Epidermal melanocyte (primary cell): ENCODE data around the gene KRTAP29-1.
"Not testable (repeated sequence)": the region's sequence is repeated elsewhere in the genome, so short reads cannot be mapped to it uniquely, and the experiment has no call there.

Source experiments
- DNase-seq: peaks from one replicate; pipeline ENCODE4 v3.0.0; 2011; ENCODE audit warnings: low spot score; ENCODE audit not compliant: insufficient read length

KRTAP29-1 gene, protein sequence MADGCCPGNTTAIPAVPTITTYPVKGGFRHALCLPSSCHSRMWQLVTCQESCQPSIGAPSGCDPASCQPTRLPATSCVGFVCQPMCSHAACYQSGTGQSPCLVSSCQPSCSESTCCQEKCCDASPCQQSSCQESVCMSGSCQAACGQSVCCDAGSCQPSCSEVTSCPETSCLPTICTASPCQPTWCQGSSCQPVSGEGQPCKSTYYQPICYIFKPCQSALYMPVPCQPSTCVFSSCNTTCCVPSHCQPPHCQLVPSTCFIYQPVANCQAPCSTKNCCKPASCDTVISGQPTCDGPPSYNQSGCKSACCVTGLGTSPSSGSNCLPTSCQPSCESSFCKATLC

DNA sequence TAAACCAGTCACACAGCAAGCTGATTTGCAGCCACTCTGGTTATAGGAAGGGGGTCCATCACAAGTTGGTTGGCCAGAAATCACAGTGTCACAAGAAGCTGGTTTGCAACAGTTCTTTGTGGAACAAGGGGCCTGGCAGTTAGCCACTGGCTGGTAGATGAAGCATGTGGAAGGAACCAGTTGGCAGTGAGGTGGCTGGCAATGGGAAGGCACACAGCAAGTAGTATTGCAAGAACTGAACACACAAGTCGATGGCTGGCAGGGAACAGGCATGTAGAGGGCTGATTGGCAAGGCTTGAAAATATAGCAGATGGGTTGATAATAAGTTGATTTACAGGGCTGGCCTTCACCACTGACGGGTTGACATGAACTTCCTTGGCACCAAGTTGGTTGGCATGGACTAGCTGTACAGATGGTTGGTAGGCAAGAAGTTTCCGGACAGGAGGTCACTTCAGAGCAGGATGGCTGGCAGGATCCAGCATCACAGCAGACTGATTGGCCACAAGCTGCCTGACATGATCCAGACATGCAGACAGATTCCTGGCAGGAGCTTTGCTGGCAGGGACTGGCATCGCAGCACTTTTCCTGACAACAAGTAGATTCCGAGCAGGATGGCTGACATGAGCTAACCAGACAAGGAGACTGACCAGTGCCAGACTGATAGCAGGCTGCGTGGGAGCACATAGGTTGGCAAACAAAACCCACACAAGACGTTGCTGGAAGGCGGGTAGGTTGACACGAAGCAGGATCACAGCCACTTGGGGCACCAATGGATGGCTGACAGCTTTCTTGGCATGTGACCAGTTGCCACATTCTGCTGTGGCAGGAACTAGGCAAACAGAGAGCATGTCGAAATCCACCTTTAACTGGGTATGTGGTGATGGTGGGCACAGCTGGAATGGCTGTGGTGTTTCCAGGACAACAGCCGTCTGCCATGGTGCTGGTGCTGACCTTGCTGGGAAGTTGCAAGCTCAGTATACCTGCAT is at the start of gene KRTAP29-1:
TSS of gene KRTAP29-1 (minus strand) at position 936 of the 986 bp plus-strand sequence. CDS start at position 936, 0 bp downstream.
- no peak for DNase-seq

DNA sequence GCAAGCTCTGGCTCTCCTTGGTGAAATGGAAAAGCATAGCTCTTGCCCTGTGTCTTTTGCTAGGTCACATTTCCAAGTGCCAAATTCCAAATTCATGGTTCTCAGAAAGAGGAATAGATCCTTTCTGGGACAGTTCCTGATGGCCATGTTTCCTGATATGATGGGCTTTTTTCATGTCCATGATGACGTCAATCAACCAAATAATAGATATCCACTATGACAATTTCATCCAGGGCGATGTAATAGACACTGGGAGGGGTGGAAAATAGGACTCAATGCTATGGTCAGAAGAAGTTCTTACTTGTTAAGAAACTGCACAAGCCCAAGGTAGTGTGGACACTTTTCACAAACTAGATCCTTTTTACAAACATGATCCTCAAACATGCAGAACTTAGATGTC is 48.5 kb upstream of the KRTAP29-1 start:
- DNase-seq: no peak

DNA sequence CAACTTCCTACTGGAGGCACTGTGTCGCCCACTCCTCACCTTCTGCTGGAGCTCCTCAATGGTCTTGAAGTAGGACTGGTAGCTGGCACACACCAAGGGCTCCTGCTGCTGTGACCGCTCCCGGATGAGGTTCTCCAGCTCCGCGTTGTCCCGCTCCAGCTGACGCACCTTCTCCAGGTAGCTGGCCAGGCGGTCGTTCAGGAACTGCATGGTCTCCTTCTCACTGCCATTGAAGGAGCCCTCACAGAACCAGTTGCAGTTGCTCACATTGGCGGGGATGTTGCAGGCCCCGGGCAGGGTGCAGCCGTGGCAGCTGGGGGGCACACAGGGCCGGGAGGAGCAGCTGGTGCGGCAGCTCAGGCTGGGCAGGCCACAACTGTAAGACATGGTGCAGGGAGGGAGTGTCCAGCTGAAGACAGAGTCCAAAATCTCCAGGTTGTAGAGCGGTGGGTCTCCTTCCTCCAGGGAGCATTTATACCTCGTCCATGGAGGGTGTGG is 47.8 kb upstream of the KRTAP29-1 start, which contains the start of gene KRT33A:
TSS of gene KRT33A (minus strand) at position 448 of the 498 bp plus-strand sequence. CDS start at position 387, 61 bp downstream.
- not testable (repeated sequence) for DNase-seq

DNA sequence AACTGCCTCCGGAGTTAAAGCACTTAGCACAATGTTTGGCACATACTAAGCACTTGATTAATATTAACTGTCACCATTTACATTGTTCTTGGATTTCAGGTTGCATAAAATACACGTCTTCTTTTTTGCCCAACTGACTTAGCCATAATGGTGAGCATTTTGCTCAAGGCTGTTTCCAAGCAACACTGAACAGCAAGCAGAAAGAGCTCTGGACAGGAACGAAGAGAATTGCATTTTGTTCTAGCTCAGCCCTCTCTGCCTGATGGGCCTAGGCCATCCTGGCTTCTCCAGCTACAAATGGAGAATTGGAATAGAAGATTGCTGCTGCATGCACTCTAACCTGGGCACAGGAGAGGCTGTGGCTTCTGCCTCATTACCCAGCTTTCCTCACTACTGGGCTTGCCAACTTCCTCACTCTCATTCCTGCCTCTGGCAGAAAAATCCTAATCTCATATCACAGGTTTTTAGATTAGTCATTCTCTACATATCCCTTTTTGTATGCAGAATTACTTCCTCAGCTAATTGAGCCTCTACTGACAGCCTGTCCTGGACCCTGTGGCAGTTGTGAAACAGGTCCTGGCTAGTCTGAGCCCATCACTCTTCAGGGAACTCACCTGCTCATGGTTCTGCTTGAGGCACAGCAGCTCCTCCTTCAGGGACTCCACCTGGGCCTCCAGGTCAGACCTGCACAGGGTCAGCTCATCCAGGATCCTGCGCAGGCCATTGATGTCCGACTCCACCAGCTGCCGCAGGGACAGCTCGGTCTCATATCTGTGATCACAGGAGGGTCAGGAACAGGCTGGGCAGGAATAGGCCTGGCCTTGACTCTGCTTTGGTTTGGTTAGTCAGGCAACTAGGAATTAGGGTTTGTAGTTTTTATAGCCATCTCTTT is 45.5 kb upstream of the KRTAP29-1 start:
- DNase-seq: no peak

DNA sequence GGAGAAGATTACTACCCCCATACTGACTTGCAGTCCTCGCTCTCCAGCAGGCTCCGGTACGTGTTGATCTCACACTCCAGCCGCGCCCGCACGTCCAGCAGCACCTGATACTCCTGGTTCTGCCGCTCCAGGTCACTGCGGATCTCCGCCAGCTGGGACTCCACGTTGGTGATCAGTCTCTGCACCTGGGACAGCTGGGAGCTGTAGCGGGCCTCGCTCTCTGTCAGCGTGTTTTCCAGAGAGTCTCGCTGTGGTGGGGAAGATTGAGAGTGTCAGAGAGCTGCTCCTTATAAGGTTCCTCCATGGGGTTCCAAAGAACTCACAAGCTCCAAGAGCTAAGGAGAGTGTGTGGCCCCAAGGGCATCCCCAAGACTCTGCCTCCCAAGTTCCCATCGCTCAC is 43.8 kb upstream of the KRTAP29-1 start:
- not testable (repeated sequence) for DNase-seq

DNA sequence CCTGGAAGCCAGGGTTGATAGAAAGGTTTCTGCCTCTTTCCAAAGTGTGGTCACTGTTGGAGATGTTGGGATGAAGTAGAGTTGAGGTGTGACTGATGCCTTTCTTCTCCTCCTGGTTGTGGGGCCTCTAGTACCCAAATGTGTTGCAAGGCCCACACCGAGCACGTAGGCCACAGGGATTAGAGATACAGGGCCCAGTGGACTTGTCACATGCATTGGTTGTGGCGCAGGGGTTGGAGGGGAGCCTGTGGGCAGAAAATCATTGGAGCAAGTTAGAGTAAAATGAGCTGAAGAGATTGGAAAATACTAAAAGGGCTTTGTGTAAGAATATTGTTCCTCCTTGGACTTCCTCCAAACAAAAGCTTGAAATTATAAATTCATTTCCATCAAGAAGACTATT is 43.3 kb upstream of the KRTAP29-1 start:
- DNase-seq: no peak

DNA sequence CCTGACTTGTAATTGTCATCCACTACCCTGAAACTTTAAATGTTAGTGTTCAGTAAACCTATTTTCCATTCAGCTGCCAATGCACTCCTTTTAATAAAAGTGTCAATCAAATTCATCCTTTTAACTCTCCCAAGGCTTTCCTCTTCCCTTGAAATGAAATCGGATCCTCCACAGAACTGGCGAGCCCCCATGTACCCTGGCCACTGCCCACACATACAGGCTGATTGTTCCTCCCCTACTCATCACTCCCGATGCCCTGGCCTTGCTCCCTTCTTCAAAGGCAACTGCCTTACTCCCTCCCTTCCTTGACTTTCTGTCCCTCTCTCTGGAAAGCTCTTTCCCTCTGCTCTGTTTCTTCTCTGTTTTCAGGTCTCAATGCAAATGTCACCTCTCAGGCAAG is 40.4 kb upstream of the KRTAP29-1 start:
- DNase-seq: no peak

DNA sequence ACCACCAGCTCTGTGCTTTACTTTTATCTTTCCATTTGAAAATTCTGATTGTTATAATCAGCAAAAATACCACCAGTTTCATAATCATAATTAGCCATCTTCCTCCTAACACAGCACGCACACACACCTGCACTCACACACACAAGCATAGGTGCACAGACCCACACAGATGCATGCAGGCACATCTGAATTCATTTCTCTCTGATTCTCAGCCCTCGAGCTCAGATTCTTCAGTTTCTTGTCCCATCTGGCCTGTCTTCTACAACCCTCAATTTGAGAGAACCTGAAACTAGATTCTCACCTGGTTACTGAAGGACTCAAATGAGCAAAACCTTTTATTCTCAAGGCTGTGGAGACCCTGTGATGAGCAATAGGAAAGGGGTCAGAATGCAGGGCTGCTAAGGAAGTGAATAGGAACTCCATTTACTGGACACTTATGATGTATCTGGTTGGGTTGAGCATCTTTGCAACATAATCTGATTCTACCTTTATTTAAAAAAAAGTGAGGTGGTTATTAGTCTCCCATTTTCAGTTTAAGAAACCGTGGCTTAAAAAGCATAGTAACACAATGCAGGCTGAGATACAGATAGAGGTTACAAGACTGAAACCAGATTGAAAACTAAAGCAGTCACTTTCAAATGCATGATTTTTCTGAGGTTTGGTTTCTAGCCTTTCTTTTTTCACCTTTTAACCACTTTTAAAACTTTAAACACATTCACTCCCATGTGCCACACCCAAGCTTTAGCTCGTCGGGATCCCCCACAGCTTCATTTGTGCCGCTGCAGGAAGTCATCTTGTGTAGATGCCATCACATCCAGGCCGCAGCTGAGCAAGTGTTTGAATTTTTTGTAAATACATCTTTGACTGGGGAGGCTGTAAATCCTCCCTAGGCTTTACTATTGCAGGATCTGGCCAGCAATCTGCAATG is 38.5 kb upstream of the KRTAP29-1 start:
- DNase-seq: no peak

DNA sequence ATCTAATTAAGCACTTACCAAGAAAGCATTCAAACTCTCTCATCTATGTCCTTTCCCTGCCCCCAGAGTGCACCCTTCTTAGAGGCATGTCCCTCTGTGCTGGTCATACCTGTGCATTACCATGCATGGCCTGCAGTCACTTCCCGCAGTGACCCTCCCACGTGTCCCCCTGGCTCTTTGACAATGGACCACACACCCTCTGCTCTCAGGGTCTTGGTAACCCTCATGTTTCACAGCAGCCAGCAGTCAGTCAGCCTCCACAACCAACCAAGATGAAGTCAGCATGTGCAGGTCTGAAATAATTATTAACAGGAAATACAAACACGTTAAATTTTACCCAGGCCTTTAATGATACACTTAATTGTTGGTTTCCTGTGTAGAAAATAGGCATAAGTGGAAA is 37.8 kb upstream of the KRTAP29-1 start:
- no peak for DNase-seq

DNA sequence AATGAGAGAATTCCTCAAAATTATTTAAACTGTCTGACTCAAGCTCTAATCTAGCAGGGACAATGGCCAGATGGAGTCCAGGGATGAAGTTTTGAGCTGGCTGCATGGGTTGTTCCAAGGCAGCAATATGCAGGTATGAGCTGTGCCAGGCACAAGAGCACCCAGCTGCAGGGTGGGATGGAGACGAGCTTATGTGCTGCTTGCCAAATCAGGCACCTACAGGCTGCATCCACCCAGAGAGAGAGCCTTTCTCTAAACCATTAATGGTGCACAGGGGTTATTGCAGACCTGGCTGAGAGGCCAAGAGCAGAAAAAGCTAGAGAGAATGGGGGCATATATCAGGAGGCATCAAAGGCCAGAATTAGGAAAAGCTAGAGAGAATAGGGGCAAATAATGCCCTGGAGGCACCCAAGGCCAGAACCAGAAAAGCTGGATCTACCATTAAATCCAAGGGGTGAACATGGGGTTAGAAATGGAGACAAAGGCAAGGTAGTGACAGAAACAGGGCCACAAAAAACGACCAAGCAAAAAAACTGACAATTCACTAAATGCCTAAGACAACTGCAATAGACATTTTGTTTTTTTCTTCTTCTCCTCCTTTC is 37.0 kb upstream of the KRTAP29-1 start:
- DNase-seq: no peak

DNA sequence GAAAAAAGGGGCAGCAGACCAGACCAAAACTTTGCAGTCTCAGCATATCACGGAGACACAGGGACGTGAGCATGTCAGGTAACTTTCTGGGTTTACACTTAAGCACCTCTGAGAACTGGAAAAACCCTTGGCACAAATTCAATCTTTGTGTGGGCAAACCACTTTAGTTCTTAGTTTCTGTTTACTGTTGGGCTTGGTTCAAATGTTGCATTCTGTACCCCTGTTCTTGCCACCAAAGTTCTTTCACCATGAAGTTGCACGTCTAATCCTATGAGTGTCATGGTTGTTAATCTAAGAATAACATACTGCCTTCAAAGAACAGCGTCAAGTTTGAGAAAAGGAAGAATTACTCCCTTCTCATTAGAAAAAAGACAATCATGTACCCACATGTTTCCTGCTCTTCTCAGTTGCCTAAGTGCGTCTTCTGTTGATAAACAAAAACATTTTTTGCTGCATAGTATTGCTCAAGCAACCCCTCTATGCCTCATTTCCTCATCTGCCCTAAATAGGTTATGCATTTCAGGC is 36.4 kb upstream of the KRTAP29-1 start:
- no peak for DNase-seq

DNA sequence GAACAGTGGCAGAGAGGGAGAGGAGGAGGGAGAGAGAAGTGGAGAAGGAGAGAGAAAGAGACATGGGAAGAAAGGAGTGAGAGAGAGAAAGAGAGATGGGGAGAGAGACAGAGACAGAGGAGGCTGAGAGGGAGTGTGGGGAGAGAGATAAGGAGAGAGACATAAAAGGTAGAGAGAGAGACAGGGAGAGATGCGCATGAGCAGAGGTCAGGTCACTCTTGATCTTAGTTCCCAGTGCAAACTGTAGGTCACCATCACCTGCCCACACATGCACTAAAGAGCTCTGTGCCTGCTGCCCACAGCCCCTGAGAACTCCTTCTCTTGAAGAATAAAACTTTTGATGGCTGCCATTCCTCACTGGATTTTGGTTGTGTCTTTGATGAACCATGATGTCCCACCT is 33.1 kb upstream of the KRTAP29-1 start:
- DNase-seq: no peak

DNA sequence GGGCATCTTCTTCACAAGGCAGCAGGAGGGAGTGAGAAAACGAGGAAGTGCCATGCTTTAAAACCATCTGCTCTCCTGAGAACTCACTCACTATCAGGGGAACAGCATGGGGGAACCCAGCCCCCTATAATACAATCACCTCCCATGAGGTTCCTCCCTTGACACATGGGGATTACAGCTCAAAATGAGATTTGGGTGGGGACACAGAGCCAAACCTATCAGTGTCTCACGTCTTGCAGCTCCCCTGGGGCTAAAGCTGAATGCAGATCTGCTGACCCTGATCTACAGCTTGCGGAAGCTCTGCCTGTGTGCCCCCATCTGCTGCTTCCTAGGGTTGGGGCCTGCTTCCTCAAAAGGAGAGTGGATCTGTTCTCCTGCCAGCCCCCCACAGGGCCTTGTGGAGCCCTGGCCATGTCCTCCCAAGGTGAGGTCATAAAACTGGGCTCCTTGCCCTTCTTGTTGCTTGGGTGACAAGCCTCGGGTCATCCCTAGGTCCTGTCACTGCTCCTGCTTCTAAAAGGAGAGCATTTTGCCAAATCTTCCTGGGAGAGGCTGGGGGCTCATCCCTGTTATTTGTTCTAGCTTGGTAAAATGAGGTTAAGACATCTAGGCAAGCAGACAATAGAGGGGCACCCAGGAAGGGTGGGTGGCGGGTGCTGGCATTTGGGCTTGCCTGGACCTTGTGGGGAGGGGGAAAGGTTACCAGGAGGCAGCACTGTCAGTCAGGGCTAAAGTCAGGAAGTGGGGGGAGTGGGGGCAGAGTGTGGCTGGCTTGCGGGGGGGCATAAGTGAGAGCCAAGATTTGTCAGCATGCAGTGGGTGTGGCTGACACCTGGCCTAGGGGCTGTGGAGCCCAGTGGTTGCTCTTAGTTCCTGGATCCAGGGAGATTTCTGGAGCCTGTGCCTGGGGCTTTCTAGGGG is 32.0 kb upstream of the KRTAP29-1 start:
- DNase-seq: no peak

DNA sequence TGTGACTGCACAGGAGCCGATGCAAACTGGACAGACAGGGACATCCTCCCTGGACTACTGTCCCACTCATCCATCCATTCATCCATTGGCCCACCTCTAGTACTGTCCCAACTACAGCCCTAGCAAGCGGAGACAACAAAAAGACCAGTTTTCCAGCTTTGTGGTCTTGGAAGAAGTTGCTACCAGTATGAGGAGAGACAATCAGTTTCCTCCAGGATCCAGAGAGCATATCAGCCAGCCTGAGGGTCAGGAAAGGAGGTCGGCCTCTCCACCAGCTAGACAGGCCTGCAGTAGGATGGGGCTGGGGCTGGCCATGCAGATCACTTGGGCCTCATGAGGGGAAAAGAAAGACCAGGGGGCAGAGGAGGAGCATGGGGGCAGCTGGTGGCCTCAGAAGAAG is 31.2 kb upstream of the KRTAP29-1 start:
- DNase-seq: no peak

DNA sequence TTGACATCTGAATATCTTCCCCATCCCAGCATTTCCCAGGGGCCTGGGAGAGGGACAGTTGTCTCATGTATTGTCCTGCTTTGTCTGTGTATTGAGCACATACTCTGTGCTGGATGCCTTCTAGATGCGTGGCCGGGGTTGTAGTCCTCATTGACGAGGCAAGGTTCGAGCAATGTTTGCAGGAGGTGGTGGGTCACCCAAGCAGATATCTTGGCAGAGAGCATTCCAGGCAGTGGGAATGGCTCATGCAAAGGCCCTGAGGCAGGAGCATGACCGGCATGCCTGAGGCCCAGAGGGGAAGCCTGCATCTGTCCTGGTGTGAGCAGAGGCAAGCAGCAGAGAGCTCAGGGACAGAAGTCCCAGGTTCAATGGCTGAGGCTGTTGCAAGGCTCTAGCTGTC is 30.4 kb upstream of the KRTAP29-1 start:
- DNase-seq: no peak

DNA sequence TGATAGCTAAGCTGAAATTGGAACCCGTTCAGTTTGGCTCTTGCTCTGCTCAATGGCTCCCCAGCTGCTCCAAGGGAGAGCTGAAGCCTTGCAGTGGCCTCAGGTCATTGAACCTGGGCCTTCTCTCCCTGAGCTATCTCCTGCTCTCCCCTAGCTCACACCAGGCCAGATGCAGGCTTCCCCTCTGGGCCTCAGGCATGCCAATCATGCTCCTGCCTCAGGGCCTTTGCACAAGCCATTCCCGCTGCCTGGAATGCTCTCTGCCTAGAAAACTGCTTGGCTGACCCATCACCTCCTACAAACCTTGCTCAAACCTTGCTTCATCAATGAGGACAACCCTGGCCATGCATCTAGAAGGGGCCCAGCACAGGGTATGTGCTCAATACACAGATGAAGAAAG is 29.6 kb upstream of the KRTAP29-1 start:
- DNase-seq: no peak

DNA sequence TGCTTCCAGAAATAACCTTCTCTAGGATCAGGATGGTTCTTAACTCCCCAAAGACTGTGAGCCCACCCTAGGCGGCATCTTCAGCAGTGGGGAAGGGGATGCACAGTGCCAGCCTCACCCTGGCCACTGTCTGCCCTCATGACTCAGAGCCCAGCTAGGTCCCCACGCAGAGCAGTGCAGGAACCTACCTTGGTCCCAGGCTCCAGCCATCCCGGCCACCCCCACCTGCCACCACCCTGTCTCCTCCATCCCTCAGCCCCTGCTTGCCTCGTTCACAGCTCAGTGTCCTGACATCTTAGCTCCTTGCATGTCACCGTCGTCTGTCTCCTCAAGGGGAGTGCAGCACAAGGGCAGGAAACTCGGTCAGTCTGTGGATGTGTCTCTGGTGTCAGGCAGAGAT is 29.0 kb upstream of the KRTAP29-1 start:
- no peak for DNase-seq

DNA sequence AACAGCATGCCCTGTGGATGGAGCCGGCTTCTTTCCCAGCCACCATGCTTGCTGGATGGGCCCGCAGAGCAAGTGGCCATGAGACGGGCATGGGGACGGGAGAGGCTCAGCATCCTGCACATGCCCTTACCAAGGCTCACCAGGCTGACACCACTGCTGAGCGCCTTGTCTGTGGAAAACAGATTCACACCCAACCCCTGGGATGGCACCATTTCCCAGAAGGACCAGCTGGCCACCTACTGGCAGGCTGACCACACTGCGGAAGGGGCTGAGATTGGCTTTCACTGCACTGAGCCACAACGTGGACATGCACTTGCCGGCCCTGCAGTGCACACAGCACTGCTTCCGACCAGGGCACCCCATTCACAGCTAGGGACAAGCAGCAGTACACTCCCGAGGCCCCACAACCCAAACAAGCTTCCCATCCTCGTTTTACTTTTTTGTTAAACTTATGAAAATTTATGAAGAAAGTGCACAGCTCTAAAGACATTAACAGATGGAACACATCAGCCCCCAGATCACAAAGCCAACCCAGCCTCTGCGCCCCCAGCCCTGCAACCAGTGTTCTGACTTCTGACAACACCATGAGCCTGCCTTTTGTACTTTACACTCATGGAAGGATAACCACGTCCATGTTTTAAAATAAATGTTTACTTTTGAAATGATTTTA is 26.8 kb upstream of the KRTAP29-1 start:
- DNase-seq: peak; percentile 40
